K562 (cell line): ENCODE measurements around the gene BIRC7. TPM values are rescaled to one million over a fixed set of nuclear protein-coding genes. Genes with fewer than 3 reads are reported as not detected.

Source experiments
- RBFOX2 ChIP-seq: fragments of 200-400 bp; formaldehyde crosslinking; IDR thresholded peaks from 2 replicates; pipeline ENCODE4 v1.6.1; 2017; ENCODE audit warnings: low read depth, mild to moderate bottlenecking, low read length, moderate library complexity
- polyA plus RNA-seq, 8 experiments: library from polyadenylated mRNA; depleted of rRNA in 4 of 8; stranded (reverse) in 5 of 8; unstranded in 3 of 8; fragments of >200 nt; fragmentation: Nextera tagmentation in 2 of 8; fragmentation: Illumina TruSeq in 1 of 8; extraction: Ambion mirVana in 2 of 8; extraction: Trizol in 1 of 8; gene quantifications; 2 replicates each; pipeline versions ENCODE4 v1.2.1 to v1.2.3, GENCODE V29; 2011 to 2014; ENCODE audit warnings: inconsistent platforms in 1 of 8, missing spikeins in 1 of 8
- total RNA-seq, 7 experiments: library from RNA; depleted of rRNA in 6 of 7; stranded (reverse); fragments of >200 nt in 6 of 7; fragmentation: Illumina TruSeq in 2 of 7; extraction: Trizol in 2 of 7; gene quantifications; 2 replicates each; pipeline versions ENCODE4 v1.2.1 to v1.2.3, GENCODE V29; 2011 to 2021; ENCODE audit warnings: low replicate concordance in 1 of 7
- TF ChIP-seq, protein P1 (sequence below): fragments of 150-350 bp; IDR thresholded peaks from 2 replicates; pipeline ENCODE4 v1.6.1; 2014; ENCODE audit warnings: low read depth, mild to moderate bottlenecking, low read length, borderline replicate concordance

The BIRC7 gene
- total and polyA plus RNA-seq, 9 of the 15 experiments (the other 6 are each of a cell fraction or from before 2014, with no cell fraction given): 0.14 to 0.19 (median 0.16) TPM; not detected in 5

DNA sequence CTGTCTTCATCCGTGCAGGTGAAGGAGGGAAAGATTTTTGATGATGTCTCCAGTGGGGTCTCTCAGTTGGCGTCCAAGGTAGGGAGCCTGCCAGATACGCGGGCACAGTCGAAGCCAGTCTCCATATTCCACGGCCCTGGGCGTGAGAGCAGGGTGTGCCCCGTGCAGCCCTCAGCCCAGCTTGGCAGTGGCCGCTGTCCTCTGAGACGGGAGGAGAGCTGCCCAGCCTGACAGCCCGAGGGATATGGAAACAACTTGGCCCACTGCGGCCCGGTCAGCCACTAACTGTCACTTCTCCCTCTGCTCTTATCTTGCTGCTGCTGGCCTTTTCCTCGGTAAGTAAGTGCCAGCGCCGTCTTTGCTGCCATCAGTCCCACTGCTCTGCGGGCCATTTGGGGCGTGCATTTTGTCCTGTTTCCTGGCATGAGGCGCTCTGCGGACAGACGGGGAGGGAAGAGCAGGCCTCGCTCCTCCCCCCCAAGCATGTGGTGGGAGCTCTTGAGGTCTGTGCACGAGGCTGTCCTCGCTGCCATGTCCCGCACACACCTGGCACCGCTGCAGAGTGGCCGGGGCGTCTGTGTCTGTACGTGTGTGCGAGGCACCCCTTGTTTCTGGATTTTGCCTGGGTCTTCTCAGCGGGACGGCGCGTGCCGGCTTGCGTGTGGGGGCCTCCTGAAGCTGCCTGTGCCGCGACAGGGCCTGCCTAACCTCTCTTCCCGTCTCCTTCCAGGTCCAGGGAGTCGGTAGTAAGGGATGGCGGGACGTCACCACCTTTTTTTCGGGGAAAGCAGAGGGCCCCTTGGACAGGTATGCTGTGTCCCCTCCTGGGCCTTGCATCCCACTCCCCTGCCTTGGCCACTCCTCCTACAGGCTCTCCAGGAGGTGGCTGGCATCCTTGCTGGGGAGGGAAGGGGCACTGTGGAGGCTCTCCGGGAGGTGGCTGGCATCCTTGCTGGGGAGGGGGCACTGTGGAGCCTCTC lies 50.2 kb downstream of the BIRC7 start (continued):
- TF ChIP-seq RBFOX2: 0 out of 2 replicates have a peak, but pooled peaks have one; percentile 9
- TF ChIP-seq, protein P1, sequence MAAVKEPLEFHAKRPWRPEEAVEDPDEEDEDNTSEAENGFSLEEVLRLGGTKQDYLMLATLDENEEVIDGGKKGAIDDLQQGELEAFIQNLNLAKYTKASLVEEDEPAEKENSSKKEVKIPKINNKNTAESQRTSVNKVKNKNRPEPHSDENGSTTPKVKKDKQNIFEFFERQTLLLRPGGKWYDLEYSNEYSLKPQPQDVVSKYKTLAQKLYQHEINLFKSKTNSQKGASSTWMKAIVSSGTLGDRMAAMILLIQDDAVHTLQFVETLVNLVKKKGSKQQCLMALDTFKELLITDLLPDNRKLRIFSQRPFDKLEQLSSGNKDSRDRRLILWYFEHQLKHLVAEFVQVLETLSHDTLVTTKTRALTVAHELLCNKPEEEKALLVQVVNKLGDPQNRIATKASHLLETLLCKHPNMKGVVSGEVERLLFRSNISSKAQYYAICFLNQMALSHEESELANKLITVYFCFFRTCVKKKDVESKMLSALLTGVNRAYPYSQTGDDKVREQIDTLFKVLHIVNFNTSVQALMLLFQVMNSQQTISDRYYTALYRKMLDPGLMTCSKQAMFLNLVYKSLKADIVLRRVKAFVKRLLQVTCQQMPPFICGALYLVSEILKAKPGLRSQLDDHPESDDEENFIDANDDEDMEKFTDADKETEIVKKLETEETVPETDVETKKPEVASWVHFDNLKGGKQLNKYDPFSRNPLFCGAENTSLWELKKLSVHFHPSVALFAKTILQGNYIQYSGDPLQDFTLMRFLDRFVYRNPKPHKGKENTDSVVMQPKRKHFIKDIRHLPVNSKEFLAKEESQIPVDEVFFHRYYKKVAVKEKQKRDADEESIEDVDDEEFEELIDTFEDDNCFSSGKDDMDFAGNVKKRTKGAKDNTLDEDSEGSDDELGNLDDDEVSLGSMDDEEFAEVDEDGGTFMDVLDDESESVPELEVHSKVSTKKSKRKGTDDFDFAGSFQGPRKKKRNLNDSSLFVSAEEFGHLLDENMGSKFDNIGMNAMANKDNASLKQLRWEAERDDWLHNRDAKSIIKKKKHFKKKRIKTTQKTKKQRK: no peak
